Immature natural killer cell (primary cell): ENCODE data around the gene LFNG. TPM values are rescaled to one million over a fixed set of nuclear protein-coding genes. Genes with fewer than 3 reads are reported as not detected.

Source experiments
- DNase-seq, 3 donors: peaks; one replicate each; pipeline ENCODE4 v3.0.0; 2022; ENCODE audit warnings: mixed read lengths in 1 of 3
- H3K27ac Mint-ChIP-seq, 6 donors: one replicate each; pipeline ENCODE4 v1.8.0; 2020; ENCODE audit warnings: mixed read lengths in 6 of 6, mild to moderate bottlenecking in 5 of 6, inconsistent platforms in 4 of 6, moderate library complexity in 3 of 6
- H3K27me3 Mint-ChIP-seq, 3 donors: one replicate each; pipeline ENCODE4 v1.8.0; 2020 to 2021; ENCODE audit warnings: low read depth in 3 of 3, mild to moderate bottlenecking in 3 of 3, mixed read lengths in 3 of 3, moderate library complexity in 3 of 3, inconsistent platforms in 1 of 3
- H3K36me3 Mint-ChIP-seq, 3 donors: one replicate each; pipeline ENCODE4 v1.8.0; 2020; ENCODE audit warnings: mixed read lengths in 3 of 3, inconsistent platforms in 2 of 3, mild to moderate bottlenecking in 2 of 3
- H3K4me1 Mint-ChIP-seq, 2 donors: one replicate each; pipeline ENCODE4 v1.8.0; 2020; ENCODE audit warnings: inconsistent platforms in 2 of 2, mild to moderate bottlenecking in 2 of 2, mixed read lengths in 2 of 2, moderate library complexity in 1 of 2
- H3K4me3 Mint-ChIP-seq, 5 donors: one replicate each; pipeline ENCODE4 v1.8.0; 2020; ENCODE audit warnings: mild to moderate bottlenecking in 5 of 5, mixed read lengths in 5 of 5, inconsistent platforms in 3 of 5, moderate library complexity in 3 of 5
- H3K9me3 Mint-ChIP-seq, 6 donors: one replicate each; pipeline ENCODE4 v1.8.0; 2020; ENCODE audit warnings: mild to moderate bottlenecking in 6 of 6, mixed read lengths in 6 of 6, inconsistent platforms in 4 of 6, moderate library complexity in 3 of 6
- polyA plus RNA-seq, 3 donors: library from polyadenylated mRNA; unstranded; fragments of 300-500 nt; fragmentation: Illumina TruSeq; gene quantifications; one replicate each; pipeline ENCODE4 v1.2.3, GENCODE V29; 2021

The LFNG gene
- polyA plus RNA-seq, 3 donors from 2014 or later, result 2.2 to 2.6 (median 2.3) TPM

- Mint-ChIP-seq H3K4me1 (no peaks in the 10 kb centered on the region), H3K27ac (peak overlapping the region in 1 of 6 donors; percentile 34), H3K36me3 (no peaks in the 10 kb centered on the region), H3K27me3 (peaks cover 6 to 40% (median 31%) of the 10 kb centered on the region in 3 donors), H3K9me3 (no peaks in the 10 kb centered on the region), H3K4me3 (no peak overlapping the region)
- DNase-seq, result no peak
Observed at GRCh38 chr7:2539031-2539911, 19.7 kb downstream of the LFNG start.

- Mint-ChIP-seq H3K4me1 (no peaks in the 10 kb centered on the region), H3K27ac (no peak overlapping the region), H3K9me3 (no peaks in the 10 kb centered on the region), H3K27me3 (peaks cover 6 to 44% (median 36%) of the 10 kb centered on the region in 3 donors), H3K4me3 (no peak overlapping the region), H3K36me3 (no peaks in the 10 kb centered on the region)
- DNase-seq, result no peak
Observed at GRCh38 chr7:2540133-2540532, 20.6 kb downstream of the LFNG start.

GRCh38 chr7:2540641-2541051, 21.1 kb downstream of the LFNG start:
- DNase-seq, result no peak
- no peaks in the 10 kb centered on the region for H3K4me1 Mint-ChIP-seq
- peaks cover 6 to 42% (median 36%) of the 10 kb centered on the region in 3 donors for H3K27me3 Mint-ChIP-seq
- H3K9me3 Mint-ChIP-seq, result no peaks in the 10 kb centered on the region
- no peak overlapping the region for H3K27ac Mint-ChIP-seq
- no peak overlapping the region for H3K4me3 Mint-ChIP-seq
- no peaks in the 10 kb centered on the region for H3K36me3 Mint-ChIP-seq

GRCh38 chr7:2541291-2542010, 21.9 kb downstream of the LFNG start:
- Mint-ChIP-seq H3K4me3 (no peak overlapping the region), H3K9me3 (no peaks in the 10 kb centered on the region), H3K27ac (no peak overlapping the region), H3K27me3 (peaks cover 3 to 44% (median 34%) of the 10 kb centered on the region in 3 donors), H3K4me1 (no peaks in the 10 kb centered on the region), H3K36me3 (no peaks in the 10 kb centered on the region)
- no peak for DNase-seq

- no peak for DNase-seq
- Mint-ChIP-seq H3K27ac (no peak overlapping the region), H3K36me3 (peaks cover 0 to 3% (median 0%) of the 10 kb centered on the region in 3 donors), H3K4me1 (no peaks in the 10 kb centered on the region), H3K4me3 (no peak overlapping the region), H3K27me3 (peaks cover 6 to 44% (median 34%) of the 10 kb centered on the region in 3 donors), H3K9me3 (no peaks in the 10 kb centered on the region)
Observed at GRCh38 chr7:2542011-2542915, 22.7 kb downstream of the LFNG start.

- Mint-ChIP-seq H3K9me3 (no peaks in the 10 kb centered on the region), H3K27ac (peak overlapping the region in 2 of 6 donors; percentile 45 to 49), H3K4me3 (no peak overlapping the region), H3K4me1 (no peaks in the 10 kb centered on the region), H3K36me3 (peaks cover 3 to 9% (median 3%) of the 10 kb centered on the region in 3 donors), H3K27me3 (peaks cover 6 to 44% (median 31%) of the 10 kb centered on the region in 3 donors)
- DNase-seq, result no peak
Observed at GRCh38 chr7:2542916-2543871, 23.6 kb downstream of the LFNG start.

- DNase-seq, result no peak
- no peak overlapping the region for H3K27ac Mint-ChIP-seq
- no peak overlapping the region for H3K4me3 Mint-ChIP-seq
Observed at GRCh38 chr7:2544541-2545188, 25.1 kb downstream of the LFNG start.

GRCh38 chr7:2545746-2546425, 26.3 kb downstream of the LFNG start:
- peaks cover 6 to 26% (median 24%) of the 10 kb centered on the region in 3 donors for H3K27me3 Mint-ChIP-seq
- no peak overlapping the region for H3K27ac Mint-ChIP-seq
- H3K36me3 Mint-ChIP-seq, result peaks cover 10 to 12% (median 11%) of the 10 kb centered on the region in 3 donors
- H3K4me1 Mint-ChIP-seq, result peaks cover 4 to 6% of the 10 kb centered on the region in 2 donors
- no peak for DNase-seq
- H3K4me3 Mint-ChIP-seq, result peak overlapping the region in 1 of 5 donors; percentile 21
- H3K9me3 Mint-ChIP-seq, result no peaks in the 10 kb centered on the region

More at GRCh38 chr7:2544541-2545188, 25.1 kb downstream of the LFNG start:
- Mint-ChIP-seq H3K4me1 (peaks cover 1 to 6% of the 10 kb centered on the region in 2 donors), H3K27me3 (peaks cover 6 to 32% (median 22%) of the 10 kb centered on the region in 3 donors), H3K9me3 (no peaks in the 10 kb centered on the region), H3K36me3 (peaks cover 8 to 10% (median 10%) of the 10 kb centered on the region in 3 donors)

GRCh38 chr7:2546776-2547586, 27.4 kb downstream of the LFNG start:
- no peaks in the 10 kb centered on the region for H3K9me3 Mint-ChIP-seq
- DNase-seq, result no peak
- no peak overlapping the region for H3K27ac Mint-ChIP-seq
- H3K4me3 Mint-ChIP-seq, result no peak overlapping the region
- peaks cover 6 to 18% (median 15%) of the 10 kb centered on the region in 3 donors for H3K27me3 Mint-ChIP-seq
- H3K4me1 Mint-ChIP-seq, result peaks cover 4 to 11% of the 10 kb centered on the region in 2 donors
- H3K36me3 Mint-ChIP-seq, result peaks cover 10 to 15% (median 12%) of the 10 kb centered on the region in 3 donors

- Mint-ChIP-seq H3K4me3 (no peak overlapping the region), H3K36me3 (peaks cover 10 to 17% (median 12%) of the 10 kb centered on the region in 3 donors), H3K4me1 (peaks cover 24 to 29% of the 10 kb centered on the region in 2 donors), H3K27ac (peak overlapping the region in 1 of 6 donors; percentile 40), H3K27me3 (peaks cover 0 to 7% (median 5%) of the 10 kb centered on the region in 3 donors), H3K9me3 (no peaks in the 10 kb centered on the region)
- DNase-seq, result no peak
Observed at GRCh38 chr7:2551418-2551817, 31.8 kb downstream of the LFNG start.

GRCh38 chr7:2553108-2553507, 33.5 kb downstream of the LFNG start:
- peaks cover 2 to 15% (median 10%) of the 10 kb centered on the region in 3 donors for H3K36me3 Mint-ChIP-seq
- DNase-seq, result no peak
- H3K4me1 Mint-ChIP-seq, result peaks cover 29 to 37% of the 10 kb centered on the region in 2 donors
- peak overlapping the region in 3 of 6 donors; percentile 19 to 59 (median 28) for H3K27ac Mint-ChIP-seq
- peaks cover 5 to 14% (median 6%) of the 10 kb centered on the region in 3 donors for H3K27me3 Mint-ChIP-seq
- H3K4me3 Mint-ChIP-seq, result peak overlapping the region; percentile 2 to 88 (median 82)
- H3K9me3 Mint-ChIP-seq, result no peaks in the 10 kb centered on the region
